ENCODE results near the gene WDR38. TPM values are rescaled to one million over a fixed set of nuclear protein-coding genes. Genes with fewer than 3 reads are reported as not detected.
A peak's percentile ranks its signal among the peaks of the same experiment; 100 is the strongest.

Gene WDR38
- total and polyA plus RNA-seq, 9 of the 15 experiments (the other 6 are each of a cell fraction or from before 2014, with no cell fraction given) = not detected

GRCh38 chr9:124869466-124869985 lies 16.3 kb downstream of the WDR38 start (continued):
- TF ChIP-seq KAT7 (CRISPR knock-in tag; IDR thresholded peaks at IDR 0.05; ENCODE audit: borderline replicate concordance) (0 out of 2 replicates have a peak, but pooled peaks have one; percentile 30), FOXP1 (CRISPR knock-in tag; IDR thresholded peaks at IDR 0.05) (peak; percentile 62; the same call in 1 of the 2 replicates), ZNF121 (CRISPR knock-in tag; conservative IDR thresholded peaks at IDR 0.05) (0 out of 2 replicates have a peak, but pooled peaks have one; percentile 7), MCM3 (IDR thresholded peaks at IDR 0.05) (no peak), PHF21A (IDR thresholded peaks at IDR 0.05; ENCODE audit: borderline replicate concordance, low read depth) (peak; percentile 95), ZNF224 (CRISPR knock-in tag; IDR thresholded peaks at IDR 0.05) (peak; percentile 40; the same call in 1 of the 2 replicates), ZFPM2 (CRISPR knock-in tag; IDR thresholded peaks at IDR 0.05) (0 out of 2 replicates have a peak, but pooled peaks have one; percentile 5), EGR1 (conservative IDR thresholded peaks at IDR 0.05) (peak; percentile 30; the same call in 1 of the 2 replicates), ZNF668 (CRISPR knock-in tag; IDR thresholded peaks at IDR 0.05) (no peak), ZNF263 (CRISPR knock-in tag; IDR thresholded peaks at IDR 0.05; ENCODE audit: borderline replicate concordance) (peak; percentile 79), ZBTB40 (IDR thresholded peaks at IDR 0.05) (no peak), ZBTB40 (CRISPR knock-in tag; IDR thresholded peaks at IDR 0.05) (0 out of 2 replicates have a peak, but pooled peaks have one; percentile 23), ZNF347 (CRISPR knock-in tag; IDR thresholded peaks at IDR 0.05; ENCODE audit: low read depth) (no peak)
- TF ChIP-seq, protein P1, sequence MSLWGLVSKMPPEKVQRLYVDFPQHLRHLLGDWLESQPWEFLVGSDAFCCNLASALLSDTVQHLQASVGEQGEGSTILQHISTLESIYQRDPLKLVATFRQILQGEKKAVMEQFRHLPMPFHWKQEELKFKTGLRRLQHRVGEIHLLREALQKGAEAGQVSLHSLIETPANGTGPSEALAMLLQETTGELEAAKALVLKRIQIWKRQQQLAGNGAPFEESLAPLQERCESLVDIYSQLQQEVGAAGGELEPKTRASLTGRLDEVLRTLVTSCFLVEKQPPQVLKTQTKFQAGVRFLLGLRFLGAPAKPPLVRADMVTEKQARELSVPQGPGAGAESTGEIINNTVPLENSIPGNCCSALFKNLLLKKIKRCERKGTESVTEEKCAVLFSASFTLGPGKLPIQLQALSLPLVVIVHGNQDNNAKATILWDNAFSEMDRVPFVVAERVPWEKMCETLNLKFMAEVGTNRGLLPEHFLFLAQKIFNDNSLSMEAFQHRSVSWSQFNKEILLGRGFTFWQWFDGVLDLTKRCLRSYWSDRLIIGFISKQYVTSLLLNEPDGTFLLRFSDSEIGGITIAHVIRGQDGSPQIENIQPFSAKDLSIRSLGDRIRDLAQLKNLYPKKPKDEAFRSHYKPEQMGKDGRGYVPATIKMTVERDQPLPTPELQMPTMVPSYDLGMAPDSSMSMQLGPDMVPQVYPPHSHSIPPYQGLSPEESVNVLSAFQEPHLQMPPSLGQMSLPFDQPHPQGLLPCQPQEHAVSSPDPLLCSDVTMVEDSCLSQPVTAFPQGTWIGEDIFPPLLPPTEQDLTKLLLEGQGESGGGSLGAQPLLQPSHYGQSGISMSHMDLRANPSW (CRISPR knock-in tag; IDR thresholded peaks at IDR 0.05) = peak; percentile 70; the same call in 1 of the 2 replicates
- TF ChIP-seq, protein P2, sequence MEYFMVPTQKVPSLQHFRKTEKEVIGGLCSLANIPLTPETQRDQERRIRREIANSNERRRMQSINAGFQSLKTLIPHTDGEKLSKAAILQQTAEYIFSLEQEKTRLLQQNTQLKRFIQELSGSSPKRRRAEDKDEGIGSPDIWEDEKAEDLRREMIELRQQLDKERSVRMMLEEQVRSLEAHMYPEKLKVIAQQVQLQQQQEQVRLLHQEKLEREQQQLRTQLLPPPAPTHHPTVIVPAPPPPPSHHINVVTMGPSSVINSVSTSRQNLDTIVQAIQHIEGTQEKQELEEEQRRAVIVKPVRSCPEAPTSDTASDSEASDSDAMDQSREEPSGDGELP (CRISPR knock-in tag; IDR thresholded peaks at IDR 0.05; ENCODE audit: borderline replicate concordance) = peak; percentile 12; the same call in 1 of the 2 replicates

Measured in K562 (cell line).